RWPE2 (cell line): ENCODE measurements around the gene MAGOHB.

Source experiments
- ATAC-seq: fragments of 200-7000 bp; cut with Tn5 transposase; 3 replicates; pipeline ENCODE4 v1.9.1; 2021; ENCODE audit warnings: low read depth
- DNase-seq: peaks from one replicate; pipeline ENCODE4 v3.0.0-alpha.2; 2020; ENCODE audit warnings: low spot score
- H3K27ac ChIP-seq: fragments of 450-650 bp; 2 replicates; pipeline ENCODE4 v1.5.1; 2017; ENCODE audit warnings: mild to moderate bottlenecking; ENCODE audit not compliant: poor library complexity, severe bottlenecking
- H3K27me3 ChIP-seq: fragments of 250-450 bp; sonication (Bioruptor Pico); 2 replicates; pipeline ENCODE4 v1.5.1; 2021; ENCODE audit warnings: mild to moderate bottlenecking, moderate library complexity; ENCODE audit not compliant: insufficient read depth, poor library complexity, severe bottlenecking
- H3K36me3 ChIP-seq: fragments of 250-450 bp; sonication (Bioruptor Pico); 2 replicates; pipeline ENCODE4 v1.5.1; 2020; ENCODE audit warnings: low read depth, mild to moderate bottlenecking, moderate library complexity
- H3K4me1 ChIP-seq: fragments of 250-450 bp; sonication (Bioruptor Pico); 2 replicates; pipeline ENCODE4 v1.5.1; 2021; ENCODE audit warnings: mild to moderate bottlenecking, moderate library complexity; ENCODE audit not compliant: insufficient read depth, poor library complexity, severe bottlenecking
- H3K4me3 ChIP-seq: fragments of 250-450 bp; sonication (Bioruptor Pico); 2 replicates; pipeline ENCODE4 v1.5.1; 2021; ENCODE audit warnings: mild to moderate bottlenecking, moderate library complexity; ENCODE audit not compliant: severe bottlenecking
- H3K9me3 ChIP-seq: fragments of 250-450 bp; sonication (Bioruptor Pico); 2 replicates; pipeline ENCODE4 v1.5.1; 2021; ENCODE audit warnings: mild to moderate bottlenecking, moderate library complexity; ENCODE audit not compliant: severe bottlenecking
- TF ChIP-seq, protein P1 (sequence below): fragments of 450-650 bp; IDR thresholded peaks from one replicate; pipeline ENCODE4 v1.5.1; 2017; ENCODE audit warnings: mild to moderate bottlenecking, moderate library complexity; ENCODE audit not compliant: poor library complexity, severe bottlenecking

MAGOHB gene

DNA sequence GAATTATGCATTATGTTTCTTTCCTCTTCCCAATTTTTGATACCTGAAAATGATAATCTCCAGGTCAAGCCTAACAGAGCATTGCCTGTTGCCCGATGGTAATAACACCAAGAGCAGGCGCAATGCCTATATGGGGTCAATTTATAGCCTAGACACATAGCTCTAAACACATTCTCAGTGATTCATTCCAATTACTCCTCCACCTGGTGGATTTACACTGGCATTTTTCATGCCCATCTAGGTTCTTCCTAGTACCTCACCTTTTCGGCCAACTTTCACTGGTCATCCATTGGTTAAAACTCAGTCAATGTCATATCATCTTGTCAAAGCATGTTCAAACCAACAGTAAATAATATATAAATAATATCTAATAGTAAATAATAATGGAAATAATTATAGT lies 54.6 kb downstream of the MAGOHB start:
- ATAC-seq, result no peak
- Histone ChIP-seq H3K27me3 (no peaks in the 10 kb centered on the region), H3K4me3 (no peak overlapping the region), H3K4me1 (no peaks in the 10 kb centered on the region), H3K9me3 (no peaks in the 10 kb centered on the region), H3K27ac (no peak overlapping the region), H3K36me3 (no peaks in the 10 kb centered on the region)
- TF ChIP-seq, protein P1, sequence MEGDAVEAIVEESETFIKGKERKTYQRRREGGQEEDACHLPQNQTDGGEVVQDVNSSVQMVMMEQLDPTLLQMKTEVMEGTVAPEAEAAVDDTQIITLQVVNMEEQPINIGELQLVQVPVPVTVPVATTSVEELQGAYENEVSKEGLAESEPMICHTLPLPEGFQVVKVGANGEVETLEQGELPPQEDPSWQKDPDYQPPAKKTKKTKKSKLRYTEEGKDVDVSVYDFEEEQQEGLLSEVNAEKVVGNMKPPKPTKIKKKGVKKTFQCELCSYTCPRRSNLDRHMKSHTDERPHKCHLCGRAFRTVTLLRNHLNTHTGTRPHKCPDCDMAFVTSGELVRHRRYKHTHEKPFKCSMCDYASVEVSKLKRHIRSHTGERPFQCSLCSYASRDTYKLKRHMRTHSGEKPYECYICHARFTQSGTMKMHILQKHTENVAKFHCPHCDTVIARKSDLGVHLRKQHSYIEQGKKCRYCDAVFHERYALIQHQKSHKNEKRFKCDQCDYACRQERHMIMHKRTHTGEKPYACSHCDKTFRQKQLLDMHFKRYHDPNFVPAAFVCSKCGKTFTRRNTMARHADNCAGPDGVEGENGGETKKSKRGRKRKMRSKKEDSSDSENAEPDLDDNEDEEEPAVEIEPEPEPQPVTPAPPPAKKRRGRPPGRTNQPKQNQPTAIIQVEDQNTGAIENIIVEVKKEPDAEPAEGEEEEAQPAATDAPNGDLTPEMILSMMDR, result no peak
- DNase-seq, result no peak

DNA sequence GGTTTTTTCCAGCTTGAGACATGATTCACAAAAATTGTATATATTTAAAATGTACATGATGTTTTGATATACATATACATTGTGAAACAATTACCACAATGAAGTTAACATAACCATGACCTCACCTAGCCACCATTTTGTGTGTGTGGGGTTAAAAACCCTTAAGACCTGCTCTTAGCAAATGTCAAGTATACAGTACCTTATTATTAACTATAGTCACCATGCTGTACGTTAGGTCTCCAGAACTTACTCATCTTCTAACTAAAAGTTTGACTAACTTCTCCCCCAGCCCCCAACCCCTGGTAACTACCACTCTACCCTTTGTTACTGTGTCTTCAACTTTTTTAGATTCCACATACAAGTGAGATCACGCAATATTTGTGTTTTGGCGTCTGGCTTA lies 55.1 kb downstream of the MAGOHB start:
- no peak for DNase-seq
- H3K27me3 ChIP-seq, result no peaks in the 10 kb centered on the region
- TF ChIP-seq, protein P1, result no peak
- H3K9me3 ChIP-seq, result no peaks in the 10 kb centered on the region
- H3K4me1 ChIP-seq, result no peaks in the 10 kb centered on the region
- H3K4me3 ChIP-seq, result no peak overlapping the region
- no peaks in the 10 kb centered on the region for H3K36me3 ChIP-seq
- no peak overlapping the region for H3K27ac ChIP-seq
- ATAC-seq, result no peak

GRCh38 chr12:10557766-10558165 lies 55.6 kb downstream of the MAGOHB start:
- H3K36me3 ChIP-seq, result no peaks in the 10 kb centered on the region
- ATAC-seq (no peak), DNase-seq (no peak)
- no peak overlapping the region for H3K27ac ChIP-seq
- H3K27me3 ChIP-seq, result no peaks in the 10 kb centered on the region
- no peaks in the 10 kb centered on the region for H3K4me1 ChIP-seq
- H3K9me3 ChIP-seq, result no peaks in the 10 kb centered on the region
- TF ChIP-seq, protein P1, result no peak
- no peak overlapping the region for H3K4me3 ChIP-seq

- Histone ChIP-seq H3K27me3 (no peaks in the 10 kb centered on the region), H3K4me3 (no peak overlapping the region), H3K4me1 (no peaks in the 10 kb centered on the region), H3K36me3 (no peaks in the 10 kb centered on the region), H3K27ac (no peak overlapping the region), H3K9me3 (no peaks in the 10 kb centered on the region)
- ATAC-seq (no peak), DNase-seq (no peak)
- TF ChIP-seq, protein P1, result no peak
Observed at GRCh38 chr12:10557329-10557728, 56.1 kb downstream of the MAGOHB start.

- H3K36me3 ChIP-seq, result no peaks in the 10 kb centered on the region
- ATAC-seq (no peak), DNase-seq (no peak)
- H3K27me3 ChIP-seq, result no peaks in the 10 kb centered on the region
- H3K4me1 ChIP-seq, result no peaks in the 10 kb centered on the region
- no peak overlapping the region for H3K27ac ChIP-seq
- TF ChIP-seq, protein P1, result no peak
- H3K4me3 ChIP-seq, result no peak overlapping the region
- no peaks in the 10 kb centered on the region for H3K9me3 ChIP-seq
Observed at GRCh38 chr12:10554756-10555481, 58.5 kb downstream of the MAGOHB start.
